GM19324 (cell line): Measurements from ENCODE around the gene RPS15.

Experiments used
- ATAC-seq: cut with Tn5 transposase; IDR thresholded peaks from one replicate; pipeline ENCODE4 v1.9.1; 2021; ENCODE audit warnings: mild to moderate bottlenecking, moderate library complexity; ENCODE audit not compliant: unreplicated experiment, low FRiP score

The RPS15 gene

GRCh38 chr19:1449467-1450442 lies 11.6 kb downstream of the RPS15 start, which contains the start of gene APC2:
Gene APC2 (plus strand): TSS chr19:1450121. CDS start chr19:1453002, 2,881 bp downstream.
- ATAC-seq: no peak

- ATAC-seq: no peak
These were observed 12.8 kb downstream of the RPS15 start for GRCh38 chr19:1450735-1451731.

GRCh38 chr19:1451916-1452801 lies 14.0 kb downstream of the RPS15 start:
- ATAC-seq: no peak

GRCh38 chr19:1452802-1453524 lies 14.8 kb downstream of the RPS15 start:
- ATAC-seq: no peak

DNA sequence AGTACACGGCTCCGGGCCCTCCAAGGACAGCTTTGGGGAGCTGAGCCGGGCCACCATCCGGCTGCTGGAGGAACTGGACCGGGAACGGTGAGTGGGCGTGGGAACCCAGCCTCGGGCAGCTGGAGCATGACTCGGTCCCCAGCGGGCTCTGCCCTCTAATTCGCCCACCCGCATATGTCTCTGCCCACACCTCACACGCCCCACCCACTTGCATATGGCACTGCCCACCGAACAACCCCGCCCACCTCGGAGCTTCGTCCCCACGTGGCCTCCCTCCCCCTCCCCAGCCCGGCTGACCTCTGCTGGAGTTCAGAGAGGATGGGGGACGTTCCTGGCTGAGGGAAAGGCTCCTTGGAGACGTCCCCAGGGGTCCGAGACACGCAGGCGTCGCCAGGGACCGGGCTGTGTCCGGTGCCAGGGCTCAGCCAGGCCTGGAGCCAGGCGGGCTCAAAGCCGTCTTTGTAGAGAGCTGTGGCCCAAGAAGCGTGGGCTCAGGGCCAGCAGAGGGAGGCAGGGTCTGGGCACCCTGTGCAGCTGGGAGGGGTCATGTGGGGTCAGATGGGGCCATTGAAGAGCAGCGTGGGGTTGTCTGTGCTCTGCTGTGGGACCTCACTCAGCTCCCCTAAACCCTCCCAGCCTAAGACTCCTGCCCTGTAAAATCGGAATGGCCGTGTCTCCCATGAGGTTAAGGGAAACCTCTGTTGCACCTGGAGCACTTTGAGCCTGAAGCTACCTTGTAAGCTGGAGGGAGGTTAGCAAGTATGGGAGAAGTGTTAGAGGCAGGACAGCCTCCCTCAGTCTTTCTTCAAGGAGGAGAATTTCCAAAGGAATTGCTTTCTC lies 15.5 kb downstream of the RPS15 start:
- no peak for ATAC-seq

- no peak for ATAC-seq
These were observed 16.8 kb downstream of the RPS15 start for GRCh38 chr19:1455002-1455335.

GRCh38 chr19:1455336-1456120 lies 17.3 kb downstream of the RPS15 start:
- ATAC-seq: no peak

DNA sequence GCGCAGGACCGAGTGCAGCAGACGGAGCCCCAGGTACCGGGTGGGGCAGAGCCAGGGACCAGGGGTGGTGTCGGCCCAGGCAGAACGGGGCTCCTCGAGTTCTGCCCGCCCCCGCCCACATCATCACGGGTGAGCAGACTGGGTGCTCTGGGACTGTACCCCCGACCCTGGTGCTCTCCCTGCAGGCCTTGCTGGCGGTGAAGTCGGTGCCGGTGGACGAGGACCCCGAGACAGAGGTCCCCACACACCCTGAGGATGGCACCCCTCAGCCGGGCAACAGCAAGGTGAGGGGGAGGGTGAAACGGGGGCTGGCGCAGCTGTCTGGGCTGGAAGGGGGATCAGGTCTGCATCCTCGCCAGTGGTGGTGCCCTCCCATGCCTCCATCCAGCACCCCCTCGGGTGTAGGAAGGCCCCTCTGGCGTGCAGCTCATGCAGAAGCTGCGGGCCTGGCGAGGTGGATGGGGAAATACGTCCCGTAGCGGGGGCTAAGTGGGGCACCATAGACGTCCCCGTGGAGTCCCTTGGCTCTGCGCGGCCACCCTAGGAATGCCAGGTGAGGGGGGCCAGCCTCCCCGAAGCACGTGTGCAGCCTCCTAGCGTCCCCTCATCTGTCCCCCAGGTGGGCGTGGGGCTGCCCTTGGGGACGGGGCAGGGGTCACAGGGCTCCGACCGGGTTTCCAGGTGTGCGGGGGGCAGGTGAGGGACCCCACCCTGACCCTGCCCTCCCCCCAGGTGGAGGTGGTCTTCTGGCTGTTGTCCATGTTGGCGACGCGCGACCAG lies 18.1 kb downstream of the RPS15 start:
- ATAC-seq: no peak

DNA sequence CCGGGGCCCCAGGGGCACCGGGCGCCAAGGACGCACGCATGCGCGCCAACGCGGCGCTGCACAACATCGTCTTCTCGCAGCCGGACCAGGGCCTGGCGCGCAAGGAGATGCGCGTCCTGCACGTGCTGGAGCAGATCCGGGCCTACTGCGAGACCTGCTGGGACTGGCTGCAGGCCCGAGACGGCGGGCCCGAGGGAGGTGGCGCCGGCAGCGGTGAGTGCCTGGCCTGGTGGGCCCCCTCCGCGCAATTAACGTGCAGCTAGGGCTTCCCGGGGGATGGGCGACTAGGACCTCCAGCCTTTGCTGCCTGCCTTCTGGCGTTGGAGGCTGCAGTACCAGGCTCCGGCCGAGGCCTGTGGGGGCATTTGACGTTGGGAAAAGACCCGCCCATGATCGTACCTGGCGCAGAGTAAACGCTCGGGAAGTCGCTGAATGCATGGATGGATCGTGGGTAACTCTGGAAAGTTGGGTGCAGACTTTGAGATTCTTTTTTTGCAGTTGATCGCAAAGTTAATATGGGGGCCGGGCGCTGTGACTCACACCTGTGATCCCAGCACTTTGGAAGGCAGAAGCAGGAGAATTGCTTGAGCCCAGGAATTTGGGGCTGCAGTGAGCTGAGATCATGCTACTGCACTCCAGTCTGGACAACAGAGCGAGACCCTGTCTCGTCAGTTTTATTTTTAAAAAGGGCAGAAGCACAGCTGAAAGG lies 19.0 kb downstream of the RPS15 start:
- ATAC-seq: no peak

GRCh38 chr19:1457892-1458291 lies 19.7 kb downstream of the RPS15 start:
- no peak for ATAC-seq

- no peak for ATAC-seq
These were observed 21.3 kb downstream of the RPS15 start for GRCh38 chr19:1459479-1459878.

DNA sequence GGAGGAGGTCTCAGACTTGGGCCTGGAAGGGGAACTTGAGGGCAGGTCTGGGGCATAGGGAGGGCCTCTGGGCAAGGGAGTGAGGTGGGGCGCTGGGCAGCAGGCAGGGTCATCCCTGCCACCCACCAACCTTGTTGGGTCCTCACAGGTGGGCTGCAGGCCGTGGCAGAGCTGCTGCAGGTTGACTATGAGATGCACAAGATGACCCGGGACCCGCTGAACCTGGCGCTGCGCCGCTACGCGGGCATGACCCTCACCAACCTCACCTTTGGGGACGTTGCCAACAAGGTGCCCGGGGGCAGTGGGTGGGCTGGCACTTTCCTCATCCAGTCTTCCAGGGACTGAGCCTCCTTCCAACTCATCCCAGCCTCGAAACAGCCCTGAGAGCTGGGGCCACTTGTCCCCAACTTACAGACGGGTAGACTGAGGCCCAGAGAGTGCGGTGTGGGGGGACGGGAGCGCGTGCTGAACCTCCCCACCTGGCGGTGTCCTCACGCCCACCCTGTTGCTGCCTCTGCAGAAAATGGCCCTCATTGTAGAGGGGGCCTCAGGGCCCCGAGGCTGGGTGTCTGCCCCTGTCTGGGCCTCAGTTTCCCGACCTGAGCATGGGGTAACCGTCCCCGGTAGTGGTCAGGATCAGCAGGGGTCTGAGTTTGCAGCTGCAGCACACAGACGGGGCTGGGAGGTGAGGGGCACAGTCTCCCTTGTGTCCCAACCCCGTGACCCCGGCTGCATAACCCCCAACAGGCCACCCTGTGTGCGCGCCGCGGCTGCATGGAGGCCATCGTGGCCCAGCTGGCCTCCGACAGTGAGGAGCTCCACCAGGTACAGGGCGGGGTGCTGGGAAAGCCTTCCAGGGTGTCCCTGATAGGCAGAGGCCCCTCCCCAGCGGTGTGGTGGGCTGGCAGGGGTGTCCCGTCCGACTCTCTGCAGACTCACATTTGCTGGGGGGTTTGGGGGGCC lies 22.1 kb downstream of the RPS15 start:
- no peak for ATAC-seq

GRCh38 chr19:1461862-1462261 lies 23.7 kb downstream of the RPS15 start:
- no peak for ATAC-seq

- no peak for ATAC-seq
These were observed 27.2 kb downstream of the RPS15 start for GRCh38 chr19:1465191-1466016.
